ENCODE measurements around the gene EED. TPM values are rescaled to one million over a fixed set of nuclear protein-coding genes. Genes with fewer than 3 reads are reported as not detected.
A peak's percentile ranks its signal among the peaks of the same experiment; 100 is the strongest.

The EED gene
- total and polyA plus RNA-seq, 9 of the 15 experiments (the other 6 are each of a cell fraction or from before 2014, with no cell fraction given) = 33.0 to 110 (median 55.1) TPM

- 0 out of 2 replicates have a peak, but pooled peaks have one; percentile 7 for TF ChIP-seq THRB (CRISPR knock-in tag; conservative IDR thresholded peaks at IDR 0.05)
- no peak for TF ChIP-seq ZBTB11 (CRISPR knock-in tag; IDR thresholded peaks at IDR 0.05)
- TF ChIP-seq KLF6 (CRISPR knock-in tag; IDR thresholded peaks at IDR 0.05; ENCODE audit: borderline replicate concordance) = peak; percentile 71; the same call in 1 of the 2 replicates
- TF ChIP-seq EP300 (IDR thresholded peaks at IDR 0.05; ENCODE audit: low read length) = no peak
- TF ChIP-seq DMBX1 (CRISPR knock-in tag; IDR thresholded peaks at IDR 0.05; ENCODE audit: borderline replicate concordance) = peak; percentile 83
- no peak for TF ChIP-seq PML (IDR thresholded peaks at IDR 0.05; ENCODE audit: low read length)
- TF ChIP-seq ZNF12 (CRISPR knock-in tag; IDR thresholded peaks at IDR 0.05) = no peak
- TF ChIP-seq ZKSCAN8 (CRISPR knock-in tag; IDR thresholded peaks at IDR 0.05) = peak; percentile 46; the same call in 1 of the 2 replicates
- TF ChIP-seq ATF2 (CRISPR knock-in tag; IDR thresholded peaks at IDR 0.05) = no peak
- peak; percentile 78 for TF ChIP-seq MECOM (CRISPR knock-in tag; IDR thresholded peaks at IDR 0.05)
- TF ChIP-seq E4F1 (CRISPR knock-in tag; IDR thresholded peaks at IDR 0.05; ENCODE audit: borderline replicate concordance) = no peak
- TF ChIP-seq SMAD4 (CRISPR knock-in tag; conservative IDR thresholded peaks at IDR 0.05) = peak; percentile 64; the same call in 1 of the 2 replicates
- TF ChIP-seq IRF9 (tag; IDR thresholded peaks at IDR 0.05) = peak; percentile 68
- peak; percentile 58; the same call in 1 of the 2 replicates for TF ChIP-seq MEF2D (tag; conservative IDR thresholded peaks at IDR 0.05; ENCODE audit: low read depth)
- 0 out of 2 replicates have a peak, but pooled peaks have one; percentile 32 for TF ChIP-seq ZNF583 (CRISPR knock-in tag; IDR thresholded peaks at IDR 0.05)
- no peak for TF ChIP-seq ZNF655 (CRISPR knock-in tag; IDR thresholded peaks at IDR 0.05)
- 0 out of 2 replicates have a peak, but pooled peaks have one; percentile 24 for TF ChIP-seq TCFL5 (CRISPR knock-in tag; conservative IDR thresholded peaks at IDR 0.05)
These were observed 12.9 kb downstream of the EED start (continued) for GRCh38 chr11:86257446-86257845.
